MM.1S (cell line): ENCODE measurements around the gene SMG6.

Experiments used
- DNase-seq: peaks from one replicate; pipeline ENCODE4 v3.0.0-alpha.2; 2015
- H2AFZ ChIP-seq: fragments of 300-600 bp; sonication (generic); 2 replicates; pipeline ENCODE4 v1.6.0; 2016; ENCODE audit warnings: antibody characterized with exemption, low read length
- H3F3A ChIP-seq: fragments of 300-600 bp; sonication (generic); 2 replicates; pipeline ENCODE4 v1.6.1; 2016; ENCODE audit warnings: mild to moderate bottlenecking, antibody characterized with exemption, low read length, moderate library complexity, mixed read lengths; ENCODE audit not compliant: insufficient read depth
- H3K27ac ChIP-seq: fragments of 300-600 bp; sonication (generic); 2 replicates; pipeline ENCODE4 v1.5.1; 2016; ENCODE audit warnings: mild to moderate bottlenecking, low read length
- H3K27me3 ChIP-seq: fragments of 300-600 bp; sonication (generic); replicated peaks from 2 replicates; pipeline ENCODE4 v1.6.0; 2016; ENCODE audit warnings: low read length; ENCODE audit not compliant: insufficient read depth
- H3K36me3 ChIP-seq: fragments of 300-600 bp; sonication (generic); replicated peaks from 2 replicates; pipeline ENCODE4 v1.6.1; 2016; ENCODE audit warnings: mild to moderate bottlenecking, low read length, mixed read lengths; ENCODE audit not compliant: insufficient read depth
- H3K4me1 ChIP-seq: fragments of 300-600 bp; sonication (generic); 2 replicates; pipeline ENCODE4 v1.6.1; 2016; ENCODE audit warnings: low read length, mixed read lengths
- H3K4me2 ChIP-seq: fragments of 300-600 bp; sonication (generic); 2 replicates; pipeline ENCODE4 v1.6.0; 2016; ENCODE audit warnings: low read depth, low read length
- H3K4me3 ChIP-seq: fragments of 300-600 bp; sonication (generic); 2 replicates; pipeline ENCODE4 v1.5.1; 2016; ENCODE audit warnings: low read length, mixed read lengths
- H3K79me2 ChIP-seq: fragments of 300-600 bp; sonication (generic); 2 replicates; pipeline ENCODE4 v1.6.1; 2016; ENCODE audit warnings: mixed run types, low read length, mixed read lengths
- H3K9ac ChIP-seq: fragments of 300-600 bp; sonication (generic); 2 replicates; pipeline ENCODE4 v1.6.1; 2016; ENCODE audit warnings: low read length, mixed read lengths
- H3K9me2 ChIP-seq: fragments of 300-600 bp; sonication (generic); replicated peaks from 2 replicates; pipeline ENCODE4 v1.6.1; 2016; ENCODE audit warnings: mild to moderate bottlenecking, low read length, mixed read lengths; ENCODE audit not compliant: insufficient read depth
- H3K9me3 ChIP-seq: fragments of 300-600 bp; sonication (generic); replicated peaks from 2 replicates; pipeline ENCODE4 v1.6.1; 2016; ENCODE audit warnings: mild to moderate bottlenecking, low read length, mixed read lengths; ENCODE audit not compliant: insufficient read depth
- H4K20me1 ChIP-seq: fragments of 300-600 bp; sonication (generic); 2 replicates; pipeline ENCODE4 v1.6.1; 2016; ENCODE audit warnings: mild to moderate bottlenecking, low read length, moderate library complexity, mixed read lengths; ENCODE audit not compliant: insufficient read depth
- EZH2 ChIP-seq: fragments of 300-600 bp; sonication (generic); optimal IDR thresholded peaks from 2 replicates; pipeline ENCODE3; 2017; ENCODE audit warnings: low read depth, mild to moderate bottlenecking, antibody characterized with exemption, low read length, mixed read lengths
- EZH2phosphoT487 ChIP-seq: fragments of 300-600 bp; sonication (generic); IDR thresholded peaks from 2 replicates; pipeline ENCODE4 v1.6.1; 2018; ENCODE audit warnings: antibody characterized with exemption, low read length
- TF ChIP-seq, protein P1 (sequence below): fragments of 300-600 bp; sonication (generic); IDR thresholded peaks from 2 replicates; pipeline ENCODE4 v1.5.1; 2016; ENCODE audit warnings: antibody characterized with exemption, low read length, mixed read lengths

The SMG6 gene

GRCh38 chr17:2051061-2051932, 252.3 kb downstream of the SMG6 start:
- Histone ChIP-seq H3K9me3 (no peaks in the 10 kb centered on the region), H3F3A (peaks cover 18% of the 10 kb centered on the region; the same call in 1 of the 2 replicates), H3K27ac (no peak overlapping the region), H3K36me3 (no peaks in the 10 kb centered on the region), H3K4me3 (peak overlapping the region; percentile 25; the same call in 1 of the 2 replicates), H3K27me3 (peaks cover 38% of the 10 kb centered on the region), H3K9me2 (no peaks in the 10 kb centered on the region), H3K9ac (no peak overlapping the region), H3K4me2 (peak overlapping the region; percentile 91; the same call in 1 of the 2 replicates), H2AFZ (no peak overlapping the region), H3K4me1 (peaks cover 8% of the 10 kb centered on the region), H4K20me1 (no peaks in the 10 kb centered on the region), H3K79me2 (no peaks in the 10 kb centered on the region)
- DNase-seq: no peak
- TF ChIP-seq, protein P1, sequence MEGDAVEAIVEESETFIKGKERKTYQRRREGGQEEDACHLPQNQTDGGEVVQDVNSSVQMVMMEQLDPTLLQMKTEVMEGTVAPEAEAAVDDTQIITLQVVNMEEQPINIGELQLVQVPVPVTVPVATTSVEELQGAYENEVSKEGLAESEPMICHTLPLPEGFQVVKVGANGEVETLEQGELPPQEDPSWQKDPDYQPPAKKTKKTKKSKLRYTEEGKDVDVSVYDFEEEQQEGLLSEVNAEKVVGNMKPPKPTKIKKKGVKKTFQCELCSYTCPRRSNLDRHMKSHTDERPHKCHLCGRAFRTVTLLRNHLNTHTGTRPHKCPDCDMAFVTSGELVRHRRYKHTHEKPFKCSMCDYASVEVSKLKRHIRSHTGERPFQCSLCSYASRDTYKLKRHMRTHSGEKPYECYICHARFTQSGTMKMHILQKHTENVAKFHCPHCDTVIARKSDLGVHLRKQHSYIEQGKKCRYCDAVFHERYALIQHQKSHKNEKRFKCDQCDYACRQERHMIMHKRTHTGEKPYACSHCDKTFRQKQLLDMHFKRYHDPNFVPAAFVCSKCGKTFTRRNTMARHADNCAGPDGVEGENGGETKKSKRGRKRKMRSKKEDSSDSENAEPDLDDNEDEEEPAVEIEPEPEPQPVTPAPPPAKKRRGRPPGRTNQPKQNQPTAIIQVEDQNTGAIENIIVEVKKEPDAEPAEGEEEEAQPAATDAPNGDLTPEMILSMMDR: no peak
- TF ChIP-seq EZH2: peak; percentile 37

GRCh38 chr17:2050300-2051060, 253.1 kb downstream of the SMG6 start:
- Histone ChIP-seq H3K36me3 (no peaks in the 10 kb centered on the region), H3K4me2 (peak overlapping the region; percentile 91), H3K9me2 (no peaks in the 10 kb centered on the region), H3K79me2 (no peaks in the 10 kb centered on the region), H3K4me1 (peaks cover 8% of the 10 kb centered on the region), H4K20me1 (no peaks in the 10 kb centered on the region), H3K9me3 (no peaks in the 10 kb centered on the region), H2AFZ (no peak overlapping the region), H3K9ac (no peak overlapping the region), H3F3A (peaks cover 18% of the 10 kb centered on the region; the same call in 1 of the 2 replicates), H3K4me3 (peak overlapping the region; percentile 54), H3K27me3 (peaks cover 38% of the 10 kb centered on the region), H3K27ac (no peak overlapping the region)
- DNase-seq: peak; percentile 64
- TF ChIP-seq EZH2 (no peak), EZH2phosphoT487 (no peak)
- TF ChIP-seq, protein P1: no peak

DNA sequence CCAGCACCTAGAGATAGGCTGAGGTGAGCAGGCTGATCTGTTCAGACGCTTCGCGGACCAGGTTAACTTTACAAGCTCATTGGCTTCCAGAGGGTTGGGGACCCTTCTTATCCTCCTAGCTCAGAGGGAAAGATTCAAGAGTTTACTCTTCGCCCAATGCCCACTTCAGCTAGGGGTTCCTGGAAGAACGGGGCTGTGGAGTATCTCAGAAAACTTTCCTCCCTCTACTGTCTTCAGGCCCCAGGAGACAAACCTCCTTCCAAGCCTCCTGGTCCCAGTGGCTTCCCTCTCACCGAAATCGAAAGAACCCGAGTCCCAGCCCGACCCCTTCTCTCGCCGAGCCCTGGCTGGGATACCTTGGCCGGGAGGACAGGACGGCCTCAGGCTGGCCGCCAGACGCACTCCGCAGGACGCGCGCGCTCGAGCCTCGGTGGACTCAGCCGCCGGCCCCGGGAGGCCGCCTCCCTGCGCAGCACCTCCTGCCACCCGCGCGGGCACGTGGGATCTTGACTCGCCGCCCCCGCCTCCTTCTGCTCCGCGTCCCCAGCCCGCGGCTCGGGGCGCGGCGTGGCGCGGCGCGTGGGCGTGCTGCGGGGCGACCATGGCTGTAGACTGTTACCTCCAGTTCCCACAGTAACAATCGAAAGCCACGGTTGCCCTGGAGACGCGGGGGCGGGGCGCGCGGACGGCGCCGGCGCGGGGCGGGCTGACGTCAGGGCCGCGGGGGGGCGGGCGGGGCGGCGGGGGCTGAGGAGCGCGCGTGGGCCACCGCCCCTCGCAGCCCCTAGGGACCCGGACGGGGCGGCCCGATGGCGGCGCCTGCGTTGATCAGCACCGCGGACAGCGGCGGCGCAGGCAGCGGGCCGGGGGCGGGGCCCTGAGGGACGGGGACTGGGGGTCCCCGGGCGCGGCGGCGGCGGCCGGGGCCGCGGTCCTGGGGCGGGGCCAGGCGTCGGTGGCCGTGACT, 254.0 kb downstream of the SMG6 start:
- Histone ChIP-seq H3K36me3 (no peaks in the 10 kb centered on the region), H3K4me2 (peak overlapping the region; percentile 96), H3K4me3 (peak overlapping the region; percentile 69), H3K79me2 (no peaks in the 10 kb centered on the region), H3K9me3 (no peaks in the 10 kb centered on the region), H3F3A (peaks cover 18% of the 10 kb centered on the region; the same call in 1 of the 2 replicates), H3K4me1 (peaks cover 7% of the 10 kb centered on the region), H3K27ac (no peak overlapping the region), H3K9me2 (no peaks in the 10 kb centered on the region), H2AFZ (peak overlapping the region; percentile 78), H4K20me1 (no peaks in the 10 kb centered on the region), H3K9ac (peak overlapping the region; percentile 60), H3K27me3 (peaks cover 37% of the 10 kb centered on the region)
- DNase-seq: peak; percentile 79
- TF ChIP-seq EZH2phosphoT487 (no peak), EZH2 (no peak)
- TF ChIP-seq, protein P1: no peak
